ENCODE measurements around the gene UTP4.

The UTP4 gene

DNA sequence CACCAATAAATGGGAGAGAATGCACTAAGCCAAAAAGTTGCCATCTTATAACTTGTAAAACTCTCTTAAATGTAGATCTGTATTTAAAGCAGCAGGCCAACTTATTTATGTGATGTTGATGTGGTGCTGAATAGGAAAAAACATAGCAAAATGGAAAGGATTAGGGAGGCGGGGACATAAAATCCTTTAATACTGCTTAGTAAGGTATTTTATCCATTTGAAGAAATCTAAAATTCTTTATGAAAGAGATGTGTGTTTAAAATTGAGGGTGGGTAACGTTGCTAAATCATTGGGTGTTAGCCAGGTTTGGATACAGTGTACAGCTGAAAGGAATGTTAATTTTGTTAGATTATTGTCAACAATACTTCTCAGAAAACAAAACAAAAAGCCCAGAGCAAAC, 68.8 kb downstream of the UTP4 start:
- Histone ChIP-seq H3K4ac (ENCODE audit: low read depth, low read length) (no peak overlapping the region), H3K56ac (ENCODE audit: low read length) (no peak overlapping the region), H3K4me3 (ENCODE audit: low read length) (no peak overlapping the region), H3K18ac (ENCODE audit: low read length) (no peak overlapping the region), H2AK5ac (ENCODE audit: low read length) (no peak overlapping the region), H3K36me3 (ENCODE audit: control insufficient read depth, insufficient read depth, low read length) (no peaks in the 10 kb centered on the region), H3K4me2 (ENCODE audit: low read length) (no peak overlapping the region), H2BK5ac (ENCODE audit: low read length) (no peak overlapping the region), H4K8ac (ENCODE audit: low read depth, low read length) (no peak overlapping the region), H3K27me3 (ENCODE audit: insufficient read depth, low read length, poor library complexity) (no peaks in the 10 kb centered on the region), H3K27ac (ENCODE audit: low read depth, low read length) (no peak overlapping the region), H2BK15ac (replicated peaks; ENCODE audit: low read depth) (no peak overlapping the region), H2BK120ac (ENCODE audit: low read depth, low read length) (no peak overlapping the region), H3K79me2 (ENCODE audit: control insufficient read depth, insufficient read depth, low read length) (no peaks in the 10 kb centered on the region), H3K23ac (ENCODE audit: low read length) (no peak overlapping the region), H3K79me1 (ENCODE audit: low read length) (peaks cover 3% of the 10 kb centered on the region), H3K4me1 (ENCODE audit: control insufficient read depth, low read depth, low read length) (no peaks in the 10 kb centered on the region), H4K5ac (ENCODE audit: low read length) (no peak overlapping the region), H3K9ac (ENCODE audit: low read length) (no peak overlapping the region)
- no peak for DNase-seq
- 100% methylated on average over 1 of the region's 2 CpGs for WGBS (ENCODE audit: extremely low coverage, insufficient coverage, low lambda C conversion rate)

DNA sequence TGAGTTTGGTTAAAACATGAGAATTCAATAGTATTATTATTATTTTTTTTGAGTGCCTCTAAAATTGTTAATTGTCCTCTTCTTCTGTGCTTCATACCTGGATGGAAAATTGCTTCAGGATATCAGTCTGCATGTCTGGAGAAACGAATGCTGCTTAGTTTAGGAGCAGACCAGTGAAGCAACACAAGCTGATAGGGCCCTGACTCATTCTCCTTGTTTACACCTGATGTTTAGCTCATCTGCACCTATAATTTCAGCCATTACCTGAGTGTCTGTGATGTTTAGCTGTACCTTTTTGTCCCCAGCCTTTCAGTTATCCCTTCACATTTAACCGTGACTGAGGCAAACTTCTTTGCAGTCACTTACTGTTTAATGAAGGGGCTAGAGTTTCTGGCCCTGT, 69.3 kb downstream of the UTP4 start:
- Histone ChIP-seq H3K4me1 (ENCODE audit: control insufficient read depth, low read depth, low read length) (no peaks in the 10 kb centered on the region), H4K8ac (ENCODE audit: low read depth, low read length) (no peak overlapping the region), H2BK120ac (ENCODE audit: low read depth, low read length) (no peak overlapping the region), H2BK5ac (ENCODE audit: low read length) (no peak overlapping the region), H3K79me2 (ENCODE audit: control insufficient read depth, insufficient read depth, low read length) (no peaks in the 10 kb centered on the region), H3K9ac (ENCODE audit: low read length) (no peak overlapping the region), H3K56ac (ENCODE audit: low read length) (no peak overlapping the region), H2AK5ac (ENCODE audit: low read length) (no peak overlapping the region), H3K27ac (ENCODE audit: low read depth, low read length) (no peak overlapping the region), H3K27me3 (ENCODE audit: insufficient read depth, low read length, poor library complexity) (no peaks in the 10 kb centered on the region), H3K4me3 (ENCODE audit: low read length) (no peak overlapping the region), H4K5ac (ENCODE audit: low read length) (no peak overlapping the region), H3K23ac (ENCODE audit: low read length) (no peak overlapping the region), H3K36me3 (ENCODE audit: control insufficient read depth, insufficient read depth, low read length) (no peaks in the 10 kb centered on the region), H3K18ac (ENCODE audit: low read length) (no peak overlapping the region), H3K4ac (ENCODE audit: low read depth, low read length) (no peak overlapping the region), H3K79me1 (ENCODE audit: low read length) (peaks cover 3% of the 10 kb centered on the region), H2BK15ac (replicated peaks; ENCODE audit: low read depth) (no peak overlapping the region), H3K4me2 (ENCODE audit: low read length) (no peak overlapping the region)
- no CpG with 5 or more reads among the region's 2 CpGs for WGBS (ENCODE audit: extremely low coverage, insufficient coverage, low lambda C conversion rate)
- DNase-seq = no peak

GRCh38 chr16:69204172-69204571, 71.7 kb downstream of the UTP4 start:
- Histone ChIP-seq H3K4me3 (ENCODE audit: low read length) (no peak overlapping the region), H3K27me3 (ENCODE audit: insufficient read depth, low read length, poor library complexity) (no peaks in the 10 kb centered on the region), H3K56ac (ENCODE audit: low read length) (no peak overlapping the region), H3K27ac (ENCODE audit: low read depth, low read length) (no peak overlapping the region), H3K18ac (ENCODE audit: low read length) (no peak overlapping the region), H2BK15ac (replicated peaks; ENCODE audit: low read depth) (no peak overlapping the region), H2AK5ac (ENCODE audit: low read length) (no peak overlapping the region), H3K36me3 (ENCODE audit: control insufficient read depth, insufficient read depth, low read length) (no peaks in the 10 kb centered on the region), H4K8ac (ENCODE audit: low read depth, low read length) (no peak overlapping the region), H4K5ac (ENCODE audit: low read length) (no peak overlapping the region), H2BK5ac (ENCODE audit: low read length) (no peak overlapping the region), H3K23ac (ENCODE audit: low read length) (no peak overlapping the region), H3K4me1 (ENCODE audit: control insufficient read depth, low read depth, low read length) (no peaks in the 10 kb centered on the region), H3K4ac (ENCODE audit: low read depth, low read length) (no peak overlapping the region), H3K9ac (ENCODE audit: low read length) (no peak overlapping the region), H3K4me2 (ENCODE audit: low read length) (no peak overlapping the region), H3K79me2 (ENCODE audit: control insufficient read depth, insufficient read depth, low read length) (no peaks in the 10 kb centered on the region), H3K79me1 (ENCODE audit: low read length) (peaks cover 2% of the 10 kb centered on the region), H2BK120ac (ENCODE audit: low read depth, low read length) (no peak overlapping the region)
- no peak for DNase-seq

GRCh38 chr16:69209735-69210134, 77.3 kb downstream of the UTP4 start:
- Histone ChIP-seq H3K36me3 (ENCODE audit: control insufficient read depth, insufficient read depth, low read length) (no peaks in the 10 kb centered on the region), H3K4ac (ENCODE audit: low read depth, low read length) (no peak overlapping the region), H2BK120ac (ENCODE audit: low read depth, low read length) (no peak overlapping the region), H3K23ac (ENCODE audit: low read length) (no peak overlapping the region), H2BK15ac (replicated peaks; ENCODE audit: low read depth) (no peak overlapping the region), H3K4me2 (ENCODE audit: low read length) (no peak overlapping the region), H3K56ac (ENCODE audit: low read length) (no peak overlapping the region), H3K27me3 (ENCODE audit: insufficient read depth, low read length, poor library complexity) (no peaks in the 10 kb centered on the region), H3K4me3 (ENCODE audit: low read length) (no peak overlapping the region), H3K27ac (ENCODE audit: low read depth, low read length) (no peak overlapping the region), H4K8ac (ENCODE audit: low read depth, low read length) (no peak overlapping the region), H3K79me1 (ENCODE audit: low read length) (peaks cover 2% of the 10 kb centered on the region), H3K79me2 (ENCODE audit: control insufficient read depth, insufficient read depth, low read length) (no peaks in the 10 kb centered on the region), H3K9ac (ENCODE audit: low read length) (no peak overlapping the region), H4K5ac (ENCODE audit: low read length) (no peak overlapping the region), H3K18ac (ENCODE audit: low read length) (no peak overlapping the region), H3K4me1 (ENCODE audit: control insufficient read depth, low read depth, low read length) (no peaks in the 10 kb centered on the region), H2AK5ac (ENCODE audit: low read length) (no peak overlapping the region), H2BK5ac (ENCODE audit: low read length) (no peak overlapping the region)
- no peak for DNase-seq
- WGBS (ENCODE audit: extremely low coverage, insufficient coverage, low lambda C conversion rate) = no CpG with 5 or more reads among the region's 4 CpGs

DNA sequence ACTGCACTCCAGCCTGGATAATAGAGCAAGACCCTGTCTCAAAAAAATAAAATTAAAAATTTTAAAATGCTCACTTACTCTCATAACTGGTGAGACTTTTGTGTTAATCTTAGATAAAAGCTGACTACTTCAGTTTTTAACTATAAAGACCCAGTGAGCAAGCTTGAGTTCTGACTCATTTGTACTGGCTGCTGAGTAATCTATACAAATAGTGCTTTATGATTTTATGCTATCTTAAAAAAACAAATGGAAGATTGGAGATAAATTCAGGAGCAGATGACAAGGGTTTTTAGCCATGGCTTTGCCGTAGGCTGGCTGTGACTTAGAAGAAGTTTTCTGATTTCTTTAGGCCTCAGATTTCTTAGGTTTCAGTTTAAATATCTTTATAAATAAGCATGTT, 85.0 kb downstream of the UTP4 start:
- H4K8ac ChIP-seq (ENCODE audit: low read depth, low read length) = no peak overlapping the region
- H3K79me1 ChIP-seq (ENCODE audit: low read length) = no peaks in the 10 kb centered on the region
- no peak overlapping the region for H3K56ac ChIP-seq (ENCODE audit: low read length)
- no CpG with 5 or more reads among the region's 1 CpG for WGBS (ENCODE audit: extremely low coverage, insufficient coverage, low lambda C conversion rate)
- no peak overlapping the region for H2BK15ac ChIP-seq (replicated peaks; ENCODE audit: low read depth)
- H3K79me2 ChIP-seq (ENCODE audit: control insufficient read depth, insufficient read depth, low read length) = no peaks in the 10 kb centered on the region
- no peak overlapping the region for H2AK5ac ChIP-seq (ENCODE audit: low read length)
- no peaks in the 10 kb centered on the region for H3K4me1 ChIP-seq (ENCODE audit: control insufficient read depth, low read depth, low read length)
- no peaks in the 10 kb centered on the region for H3K36me3 ChIP-seq (ENCODE audit: control insufficient read depth, insufficient read depth, low read length)
- no peak overlapping the region for H3K4ac ChIP-seq (ENCODE audit: low read depth, low read length)
- H3K23ac ChIP-seq (ENCODE audit: low read length) = no peak overlapping the region
- H3K27me3 ChIP-seq (ENCODE audit: insufficient read depth, low read length, poor library complexity) = no peaks in the 10 kb centered on the region
- H3K4me2 ChIP-seq (ENCODE audit: low read length) = no peak overlapping the region
- H3K9ac ChIP-seq (ENCODE audit: low read length) = no peak overlapping the region
- H3K4me3 ChIP-seq (ENCODE audit: low read length) = no peak overlapping the region
- H3K18ac ChIP-seq (ENCODE audit: low read length) = no peak overlapping the region
- H4K5ac ChIP-seq (ENCODE audit: low read length) = no peak overlapping the region
- DNase-seq = no peak
- no peak overlapping the region for H2BK5ac ChIP-seq (ENCODE audit: low read length)
- H3K27ac ChIP-seq (ENCODE audit: low read depth, low read length) = no peak overlapping the region
- no peak overlapping the region for H2BK120ac ChIP-seq (ENCODE audit: low read depth, low read length)
